ENCODE measurements around the gene RAB3B. TPM values are rescaled to one million over a fixed set of nuclear protein-coding genes. Genes with fewer than 3 reads are reported as not detected.

The RAB3B gene
- total RNA-seq, 2 experiments from 2014 or later: 0.03 to 0.06 TPM

- POLR2A ChIA-PET: no interaction called here
- Mint-ChIP-seq H3K36me3 (no peaks in the 10 kb centered on the region), H3K4me3 (no peak overlapping the region), H3K9me3 (no peaks in the 10 kb centered on the region), H3K27ac (no peak overlapping the region), H3K4me1 (peaks cover 9% of the 10 kb centered on the region), H3K27me3 (peaks cover 8% of the 10 kb centered on the region)
- no peak for ATAC-seq (ENCODE audit: low read depth)
- no peak for DNase-seq
Observed at GRCh38 chr1:51958824-51959223, 31.7 kb downstream of the RAB3B start.

- no peaks in the 10 kb centered on the region for H3K36me3 Mint-ChIP-seq
- H3K27ac Mint-ChIP-seq: no peak overlapping the region
- no peak for DNase-seq
- POLR2A ChIA-PET: no interaction called here
- H3K4me3 Mint-ChIP-seq: no peak overlapping the region
- H3K27me3 Mint-ChIP-seq: peaks cover 8% of the 10 kb centered on the region
- peaks cover 12% of the 10 kb centered on the region for H3K4me1 Mint-ChIP-seq
- H3K9me3 Mint-ChIP-seq: no peaks in the 10 kb centered on the region
- ATAC-seq (ENCODE audit: low read depth): no peak
Observed at GRCh38 chr1:51957618-51958017, 32.9 kb downstream of the RAB3B start.

DNA sequence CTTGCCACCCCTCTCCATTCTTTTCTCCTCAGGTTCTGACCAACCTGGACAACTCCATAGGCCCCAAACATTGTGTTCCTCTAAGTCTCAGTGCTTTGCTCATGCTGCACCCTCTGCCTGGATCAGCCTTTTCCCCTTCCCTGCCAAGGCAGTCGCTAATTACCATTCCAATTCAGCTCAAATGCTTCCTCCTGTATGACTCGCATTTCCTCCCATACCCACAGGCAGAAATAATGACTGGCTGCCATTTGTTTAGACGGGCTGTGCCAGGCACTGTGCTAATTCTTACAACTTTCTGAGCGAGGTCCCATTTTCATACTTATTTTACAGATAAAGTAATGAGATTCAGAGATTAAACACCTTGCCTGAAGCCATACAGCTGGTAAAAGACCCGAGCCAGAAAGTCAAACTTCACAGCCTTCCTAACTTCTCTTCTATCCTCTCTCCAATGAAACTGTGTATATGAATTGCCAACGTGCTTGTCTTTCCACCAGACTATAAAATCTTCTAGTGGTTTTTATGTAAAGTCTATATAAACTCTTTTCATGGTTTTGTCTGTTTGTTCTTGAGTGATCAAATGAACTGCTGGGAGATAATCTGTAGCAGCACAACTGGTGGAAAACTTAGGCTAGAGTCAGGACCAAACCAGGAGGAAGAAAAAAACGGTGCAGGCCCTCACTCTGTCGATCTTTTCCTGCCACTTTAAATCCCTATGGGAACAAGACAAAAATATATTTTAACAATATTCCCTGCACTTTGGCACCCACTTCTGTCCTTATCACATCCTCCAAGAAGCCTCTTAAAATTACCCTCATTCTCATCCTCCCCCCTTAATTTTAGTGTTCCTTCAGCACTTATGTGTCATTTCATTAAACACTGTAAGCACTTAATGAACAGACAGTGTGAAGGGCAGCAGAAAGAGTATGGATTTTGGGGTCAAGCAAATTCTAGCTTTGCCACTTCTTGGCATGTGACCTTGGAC, 33.7 kb downstream of the RAB3B start:
- Mint-ChIP-seq H3K27ac (no peak overlapping the region), H3K36me3 (no peaks in the 10 kb centered on the region), H3K9me3 (no peaks in the 10 kb centered on the region), H3K4me3 (no peak overlapping the region), H3K27me3 (peaks cover 8% of the 10 kb centered on the region), H3K4me1 (peaks cover 12% of the 10 kb centered on the region)
- DNase-seq: no peak
- POLR2A ChIA-PET: no interaction called here
- ATAC-seq (ENCODE audit: low read depth): no peak

DNA sequence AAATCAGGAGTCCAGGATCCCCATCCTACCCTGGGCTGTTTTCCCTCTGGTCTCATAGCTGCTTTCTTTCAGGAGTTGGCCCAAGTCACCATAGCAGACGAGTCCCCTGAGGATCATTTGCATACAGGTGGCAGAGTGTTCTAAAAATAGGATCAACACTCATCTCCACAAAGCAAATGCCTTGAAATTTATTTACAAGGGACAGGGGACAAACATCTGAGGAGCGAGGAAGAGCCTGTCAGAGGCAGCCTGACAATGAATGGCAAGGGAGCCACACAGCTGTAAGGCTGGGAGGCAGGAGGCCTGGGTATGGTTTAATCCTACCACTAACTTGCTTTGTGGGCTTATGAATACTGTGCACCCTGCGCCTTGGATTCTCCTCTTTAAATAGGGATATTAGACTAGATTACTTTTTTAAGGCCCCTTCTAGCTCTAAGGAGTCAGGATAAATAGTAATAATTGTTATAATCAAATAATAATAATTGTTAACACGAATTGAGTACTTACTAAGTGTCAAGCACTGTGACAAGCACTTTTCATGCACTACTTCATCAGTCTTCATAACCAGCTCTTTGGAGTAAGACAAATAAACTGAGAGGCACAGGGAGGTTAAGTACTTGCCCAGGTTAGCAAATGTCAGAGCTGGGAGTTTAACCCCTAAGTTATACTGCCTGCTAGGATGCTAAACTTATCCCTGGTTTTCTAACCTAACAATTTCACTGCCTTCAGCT, 34.5 kb downstream of the RAB3B start:
- H3K36me3 Mint-ChIP-seq: no peaks in the 10 kb centered on the region
- no peak overlapping the region for H3K27ac Mint-ChIP-seq
- POLR2A ChIA-PET: no interaction called here
- DNase-seq (no peak), ATAC-seq (ENCODE audit: low read depth) (no peak)
- H3K4me1 Mint-ChIP-seq: peaks cover 12% of the 10 kb centered on the region
- H3K27me3 Mint-ChIP-seq: peaks cover 12% of the 10 kb centered on the region
- H3K9me3 Mint-ChIP-seq: no peaks in the 10 kb centered on the region
- no peak overlapping the region for H3K4me3 Mint-ChIP-seq

DNA sequence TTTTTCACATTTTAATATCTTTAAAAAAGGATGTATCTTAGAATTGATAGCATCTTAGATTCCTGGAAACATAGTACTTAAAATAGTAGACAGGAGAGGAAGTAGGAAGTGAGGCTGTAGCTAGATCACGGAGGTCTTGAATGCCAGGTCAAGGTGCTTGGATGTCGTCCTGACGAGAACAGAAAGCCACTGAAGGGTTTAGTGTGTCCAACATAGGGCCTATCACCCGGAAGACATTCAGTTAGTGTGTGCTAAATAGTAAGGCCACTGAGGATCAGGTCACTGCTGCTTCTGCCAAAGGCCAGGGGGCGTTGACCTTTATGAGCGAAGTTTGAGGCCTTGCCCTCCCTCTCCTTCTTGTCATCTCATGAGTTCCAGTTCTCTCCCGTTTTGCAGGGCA, 35.7 kb downstream of the RAB3B start:
- Mint-ChIP-seq H3K4me3 (no peak overlapping the region), H3K27ac (peak overlapping the region; percentile 36), H3K27me3 (peaks cover 20% of the 10 kb centered on the region), H3K36me3 (no peaks in the 10 kb centered on the region), H3K9me3 (no peaks in the 10 kb centered on the region), H3K4me1 (peaks cover 12% of the 10 kb centered on the region)
- ATAC-seq (ENCODE audit: low read depth) (no peak), DNase-seq (no peak)
- POLR2A ChIA-PET: no interaction called here

DNA sequence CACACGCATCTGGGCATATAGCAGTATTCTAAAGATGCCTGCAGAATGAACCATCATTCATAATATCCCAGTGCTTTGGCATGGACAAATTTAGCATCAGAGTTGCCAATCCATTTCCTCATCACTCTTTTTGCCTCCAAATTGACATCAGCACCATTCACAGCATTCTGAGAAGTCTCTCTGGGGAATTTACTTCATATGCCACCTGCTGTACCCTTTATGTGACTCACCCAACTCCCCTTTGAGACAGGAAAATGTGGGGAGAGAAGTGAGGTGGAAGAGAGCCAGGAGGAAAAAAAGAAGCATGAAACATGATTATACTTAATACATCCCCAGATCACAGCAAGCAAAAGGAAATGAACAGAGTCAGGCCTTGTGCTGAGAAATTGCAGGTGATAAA, 37.4 kb downstream of the RAB3B start:
- H3K36me3 Mint-ChIP-seq: no peaks in the 10 kb centered on the region
- DNase-seq: no peak
- H3K27ac Mint-ChIP-seq: no peak overlapping the region
- H3K4me3 Mint-ChIP-seq: no peak overlapping the region
- POLR2A ChIA-PET: no interaction called here
- peaks cover 12% of the 10 kb centered on the region for H3K4me1 Mint-ChIP-seq
- peaks cover 22% of the 10 kb centered on the region for H3K27me3 Mint-ChIP-seq
- H3K9me3 Mint-ChIP-seq: no peaks in the 10 kb centered on the region
- no peak for ATAC-seq (ENCODE audit: low read depth)

GRCh38 chr1:51952638-51953037, 37.9 kb downstream of the RAB3B start:
- no peak for DNase-seq
- Mint-ChIP-seq H3K4me3 (no peak overlapping the region), H3K4me1 (peaks cover 12% of the 10 kb centered on the region), H3K36me3 (no peaks in the 10 kb centered on the region), H3K27ac (no peak overlapping the region), H3K27me3 (peaks cover 22% of the 10 kb centered on the region), H3K9me3 (no peaks in the 10 kb centered on the region)
- ATAC-seq (ENCODE audit: low read depth): no peak
- POLR2A ChIA-PET: no interaction called here

GRCh38 chr1:51950701-51951100, 39.8 kb downstream of the RAB3B start:
- Mint-ChIP-seq H3K27me3 (peaks cover 22% of the 10 kb centered on the region), H3K9me3 (no peaks in the 10 kb centered on the region), H3K36me3 (no peaks in the 10 kb centered on the region), H3K27ac (no peak overlapping the region), H3K4me3 (no peak overlapping the region), H3K4me1 (peaks cover 9% of the 10 kb centered on the region)
- POLR2A ChIA-PET: no interaction called here
- no peak for DNase-seq
- ATAC-seq (ENCODE audit: low read depth): no peak

- Mint-ChIP-seq H3K27ac (no peak overlapping the region), H3K4me3 (no peak overlapping the region), H3K9me3 (no peaks in the 10 kb centered on the region), H3K27me3 (peaks cover 16% of the 10 kb centered on the region), H3K36me3 (no peaks in the 10 kb centered on the region), H3K4me1 (peaks cover 3% of the 10 kb centered on the region)
- DNase-seq (no peak), ATAC-seq (ENCODE audit: low read depth) (no peak)
- POLR2A ChIA-PET: no interaction called here
Observed at GRCh38 chr1:51949014-51949702, 41.3 kb downstream of the RAB3B start.

- ATAC-seq (ENCODE audit: low read depth) (no peak), DNase-seq (no peak)
- POLR2A ChIA-PET: no interaction called here
- Mint-ChIP-seq H3K27ac (no peak overlapping the region), H3K4me3 (no peak overlapping the region), H3K36me3 (no peaks in the 10 kb centered on the region), H3K4me1 (peaks cover 3% of the 10 kb centered on the region), H3K9me3 (no peaks in the 10 kb centered on the region), H3K27me3 (peaks cover 16% of the 10 kb centered on the region)
Observed at GRCh38 chr1:51948491-51948915, 42.0 kb downstream of the RAB3B start.

GRCh38 chr1:51946300-51946699, 44.2 kb downstream of the RAB3B start:
- DNase-seq: no peak
- Mint-ChIP-seq H3K4me3 (no peak overlapping the region), H3K27ac (no peak overlapping the region), H3K27me3 (peaks cover 17% of the 10 kb centered on the region), H3K4me1 (no peaks in the 10 kb centered on the region), H3K9me3 (peaks cover 9% of the 10 kb centered on the region), H3K36me3 (peaks cover 1% of the 10 kb centered on the region)
- POLR2A ChIA-PET: no interaction called here
- ATAC-seq (ENCODE audit: low read depth): no peak

DNA sequence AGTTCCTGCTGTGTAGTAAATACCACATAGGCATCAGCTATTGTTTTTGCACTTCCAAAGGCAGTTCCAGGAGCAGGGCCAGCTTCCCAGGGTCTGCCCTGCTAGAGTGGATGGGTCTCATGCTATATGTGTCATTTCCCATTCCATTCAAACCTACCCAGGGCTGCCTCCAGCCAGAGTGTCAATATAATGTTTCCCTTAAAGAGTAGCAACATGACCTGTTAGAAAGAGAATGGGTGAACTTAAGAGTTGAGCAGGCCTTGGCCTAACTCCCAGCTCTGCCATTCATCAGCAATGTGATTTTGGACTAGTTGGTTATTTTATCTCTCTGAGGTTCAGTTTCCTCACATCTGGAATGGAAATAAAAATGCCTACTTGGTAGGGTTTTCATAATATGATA, 44.9 kb downstream of the RAB3B start:
- ATAC-seq (ENCODE audit: low read depth): no peak
- Mint-ChIP-seq H3K4me3 (no peak overlapping the region), H3K36me3 (peaks cover 4% of the 10 kb centered on the region), H3K27ac (no peak overlapping the region), H3K4me1 (no peaks in the 10 kb centered on the region), H3K9me3 (peaks cover 13% of the 10 kb centered on the region), H3K27me3 (peaks cover 10% of the 10 kb centered on the region)
- DNase-seq: no peak
- POLR2A ChIA-PET: no interaction called here

GRCh38 chr1:51942281-51942680, 48.2 kb downstream of the RAB3B start:
- peaks cover 6% of the 10 kb centered on the region for H3K27me3 Mint-ChIP-seq
- ATAC-seq (ENCODE audit: low read depth) (no peak), DNase-seq (no peak)
- H3K4me3 Mint-ChIP-seq: no peak overlapping the region
- peaks cover 14% of the 10 kb centered on the region for H3K9me3 Mint-ChIP-seq
- H3K4me1 Mint-ChIP-seq: no peaks in the 10 kb centered on the region
- POLR2A ChIA-PET: no interaction called here
- H3K27ac Mint-ChIP-seq: no peak overlapping the region
- peaks cover 4% of the 10 kb centered on the region for H3K36me3 Mint-ChIP-seq

Data from activated naive CD8-positive, alpha-beta T cell treated with anti-CD3 and anti-CD28 coated beads, Interleukin-2, amount 10 ng/mL, durations not matched to agents 7 days and 5 days (primary cell).